ENCODE data around the gene NLRP3. TPM values are rescaled to one million over a fixed set of nuclear protein-coding genes. Genes with fewer than 3 reads are reported as not detected.
"Not testable (repeated sequence)": the region's sequence is repeated elsewhere in the genome, so short reads cannot be mapped to it uniquely, and the experiment has no call there.

Gene NLRP3
- total RNA-seq, 4 donors from 2014 or later = 0.75 to 1.7 (median 0.82) TPM; not detected in 1

- 73 to 80% methylated on average over 5 of the region's 5 CpGs for WGBS, 2 donors (ENCODE audit: low coverage in 1 of 2)
- DNase-seq = no peak
- intact Hi-C loops (cut with DNase I; ENCODE audit: low total_unique reads) = no loop called here
Measured at GRCh38 chr1:247387565-247387964, 28.4 kb upstream of the NLRP3 start.

DNA sequence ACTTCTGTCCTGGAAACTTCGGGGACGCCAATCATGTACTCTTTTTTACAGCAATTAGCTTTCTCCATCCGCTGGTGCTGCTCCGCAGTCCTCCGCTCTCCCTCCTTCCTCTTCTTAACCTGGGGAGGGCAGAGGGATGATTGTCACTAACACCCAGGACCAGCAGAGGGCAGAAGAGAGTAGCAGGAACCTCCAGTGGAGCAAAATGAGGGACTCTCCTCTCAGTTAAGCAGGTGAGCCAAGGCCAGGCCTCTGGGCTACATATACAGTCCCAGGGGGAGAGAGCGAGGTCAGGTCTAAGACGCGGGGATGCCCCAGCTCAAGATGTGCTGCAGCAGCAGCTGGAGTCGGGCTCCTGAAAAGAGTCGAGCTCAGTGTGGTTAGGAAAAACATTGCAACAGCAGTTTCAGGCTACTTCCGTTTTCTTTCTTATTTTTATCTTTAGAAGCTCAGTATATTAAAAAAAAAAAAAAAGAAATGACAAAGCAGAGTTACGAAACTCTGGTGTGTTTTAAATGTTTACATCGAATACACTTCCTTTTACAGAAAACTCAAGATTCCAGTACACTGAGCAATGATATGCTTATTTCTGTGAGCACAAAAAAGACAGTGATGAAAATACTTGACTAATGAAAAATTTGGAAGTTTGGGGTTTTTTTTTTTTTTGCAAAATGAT, 25.7 kb upstream of the NLRP3 start:
- Histone ChIP-seq H3K4me3 (peak overlapping the region in 1 of 4 donors; percentile 29), H3K9me3 (no peaks in the 10 kb centered on the region), H3K36me3 (no peaks in the 10 kb centered on the region), H3K4me1 (peaks cover 0 to 8% (median 2%) of the 10 kb centered on the region in 4 donors), H3K27ac (peak overlapping the region in 3 of 4 donors; percentile 44 to 59 (median 55)), H3K27me3 (no peaks in the 10 kb centered on the region)
- 8% methylated on average over 10 to 13 of the region's 13 CpGs for WGBS, 2 donors (ENCODE audit: low coverage in 1 of 2)
- intact Hi-C loops (cut with DNase I; ENCODE audit: low total_unique reads) = loop anchor here (5.0 kb wide), 1 partner anchor 97 kb away; no protein-coding TSS in a partner anchor
- TF ChIP-seq EP300 (IDR thresholded peaks at IDR 0.05; ENCODE audit: low read depth) (no peak), POLR2A (IDR thresholded peaks at IDR 0.05) (no peak)
- TF ChIP-seq, protein P1, sequence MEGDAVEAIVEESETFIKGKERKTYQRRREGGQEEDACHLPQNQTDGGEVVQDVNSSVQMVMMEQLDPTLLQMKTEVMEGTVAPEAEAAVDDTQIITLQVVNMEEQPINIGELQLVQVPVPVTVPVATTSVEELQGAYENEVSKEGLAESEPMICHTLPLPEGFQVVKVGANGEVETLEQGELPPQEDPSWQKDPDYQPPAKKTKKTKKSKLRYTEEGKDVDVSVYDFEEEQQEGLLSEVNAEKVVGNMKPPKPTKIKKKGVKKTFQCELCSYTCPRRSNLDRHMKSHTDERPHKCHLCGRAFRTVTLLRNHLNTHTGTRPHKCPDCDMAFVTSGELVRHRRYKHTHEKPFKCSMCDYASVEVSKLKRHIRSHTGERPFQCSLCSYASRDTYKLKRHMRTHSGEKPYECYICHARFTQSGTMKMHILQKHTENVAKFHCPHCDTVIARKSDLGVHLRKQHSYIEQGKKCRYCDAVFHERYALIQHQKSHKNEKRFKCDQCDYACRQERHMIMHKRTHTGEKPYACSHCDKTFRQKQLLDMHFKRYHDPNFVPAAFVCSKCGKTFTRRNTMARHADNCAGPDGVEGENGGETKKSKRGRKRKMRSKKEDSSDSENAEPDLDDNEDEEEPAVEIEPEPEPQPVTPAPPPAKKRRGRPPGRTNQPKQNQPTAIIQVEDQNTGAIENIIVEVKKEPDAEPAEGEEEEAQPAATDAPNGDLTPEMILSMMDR (IDR thresholded peaks at IDR 0.05) = peak; percentile 86 to 89 (median 88)
- peak; percentile 87 for DNase-seq
- in situ Hi-C loops (cut with MboI; ENCODE audit: low pct_ligation_motif_present in 1 of 4, low pct_unique_long_range_greater_than_20kb in 1 of 4, low sequenced_read_pairs in 3 of 4) = loop anchor here in 2 of 4 donors (10.0 to 25.0 kb wide), 2 partner anchors 95 to 97 kb away; no protein-coding TSS in a partner anchor

More at GRCh38 chr1:247387565-247387964, 28.4 kb upstream of the NLRP3 start:
- H3K36me3 ChIP-seq = no peaks in the 10 kb centered on the region
- no peak overlapping the region for H3K4me3 ChIP-seq
- in situ Hi-C loops (cut with MboI; ENCODE audit: low pct_ligation_motif_present in 1 of 4, low pct_unique_long_range_greater_than_20kb in 1 of 4, low sequenced_read_pairs in 3 of 4) = loop anchor here in 2 of 4 donors (5.0 to 25.0 kb wide), 3 partner anchors 100 to 187 kb away; no protein-coding TSS in a partner anchor
- TF ChIP-seq EP300 (IDR thresholded peaks at IDR 0.05; ENCODE audit: low read depth) = no peak
- no peak overlapping the region for H3K27ac ChIP-seq
- no peaks in the 10 kb centered on the region for H3K27me3 ChIP-seq
- H3K4me1 ChIP-seq = peaks cover 0 to 8% (median 2%) of the 10 kb centered on the region in 4 donors
- no peaks in the 10 kb centered on the region for H3K9me3 ChIP-seq

- no peaks in the 10 kb centered on the region for H3K9me3 ChIP-seq
- no peaks in the 10 kb centered on the region for H3K36me3 ChIP-seq
- in situ Hi-C loops (cut with MboI; ENCODE audit: low pct_ligation_motif_present in 1 of 4, low pct_unique_long_range_greater_than_20kb in 1 of 4, low sequenced_read_pairs in 3 of 4) (loop anchor here in 2 of 4 donors (10.0 to 25.0 kb wide), 2 partner anchors 94 to 96 kb away; no protein-coding TSS in a partner anchor), intact Hi-C loops (cut with DNase I; ENCODE audit: low total_unique reads) (loop anchor here (5.0 kb wide), 1 partner anchor 96 kb away; no protein-coding TSS in a partner anchor)
- 95% methylated on average over 4 of the region's 4 CpGs; no CpG with 5 or more reads in 1 of the 2 donors for WGBS, 2 donors (ENCODE audit: low coverage in 1 of 2)
- no peak for TF ChIP-seq EP300 (IDR thresholded peaks at IDR 0.05; ENCODE audit: low read depth)
- no peak for TF ChIP-seq POLR2AphosphoS5 (IDR thresholded peaks at IDR 0.05)
- no peak for TF ChIP-seq POLR2A (IDR thresholded peaks at IDR 0.05)
- TF ChIP-seq, protein P1 (IDR thresholded peaks at IDR 0.05) = no peak
- H3K27ac ChIP-seq = peak overlapping the region in 1 of 4 donors; percentile 59
- no peak for DNase-seq
- H3K4me1 ChIP-seq = peaks cover 0 to 8% (median 2%) of the 10 kb centered on the region in 4 donors
- no peaks in the 10 kb centered on the region for H3K27me3 ChIP-seq
- H3K4me3 ChIP-seq = no peak overlapping the region
Measured at GRCh38 chr1:247390996-247391395, 25.0 kb upstream of the NLRP3 start.

- Histone ChIP-seq H3K27ac (no peak overlapping the region), H3K36me3 (no peaks in the 10 kb centered on the region), H3K4me1 (peaks cover 0 to 8% (median 2%) of the 10 kb centered on the region in 4 donors), H3K4me3 (no peak overlapping the region), H3K9me3 (no peaks in the 10 kb centered on the region), H3K27me3 (no peaks in the 10 kb centered on the region)
- 97% methylated on average over 1 of the region's 1 CpG; no CpG with 5 or more reads in 1 of the 2 donors for WGBS, 2 donors (ENCODE audit: low coverage in 1 of 2)
- TF ChIP-seq, protein P1 (IDR thresholded peaks at IDR 0.05) = no peak
- no peak for DNase-seq
- intact Hi-C loops (cut with DNase I; ENCODE audit: low total_unique reads) (loop anchor here (5.0 kb wide), 1 partner anchor 95 kb away; no protein-coding TSS in a partner anchor), in situ Hi-C loops (cut with MboI; ENCODE audit: low pct_ligation_motif_present in 1 of 4, low pct_unique_long_range_greater_than_20kb in 1 of 4, low sequenced_read_pairs in 3 of 4) (loop anchor here in 2 of 4 donors (10.0 to 25.0 kb wide), 2 partner anchors 93 to 95 kb away; no protein-coding TSS in a partner anchor)
Measured at GRCh38 chr1:247392088-247392487, 23.9 kb upstream of the NLRP3 start.

DNA sequence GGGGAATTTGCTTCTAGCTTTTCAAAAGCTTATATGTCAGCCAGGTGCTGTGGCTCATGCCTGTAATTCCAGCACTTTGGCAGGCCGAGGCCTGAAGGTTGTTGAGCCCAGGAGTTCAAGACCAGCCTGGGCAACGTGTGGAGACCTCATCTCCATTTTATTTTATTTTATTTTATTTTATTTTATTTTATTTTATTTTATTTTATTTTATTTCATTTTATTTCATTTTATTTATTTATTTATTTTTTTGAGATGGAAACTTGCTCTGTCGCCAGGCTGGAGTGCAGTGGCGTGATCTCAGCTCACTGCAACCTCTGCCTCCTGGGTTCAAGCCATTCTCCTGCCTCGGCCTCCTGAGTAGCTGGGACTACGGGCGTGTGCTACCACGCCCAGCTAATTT, 20.9 kb upstream of the NLRP3 start:
- H3K27ac ChIP-seq; H3K4me1 ChIP-seq; DNase-seq; H3K27me3 ChIP-seq; intact Hi-C loops (cut with DNase I; ENCODE audit: low total_unique reads); H3K9me3 ChIP-seq; H3K4me3 ChIP-seq; H3K36me3 ChIP-seq: not testable (repeated sequence)
- in situ Hi-C loops (cut with MboI; ENCODE audit: low pct_ligation_motif_present in 1 of 4, low pct_unique_long_range_greater_than_20kb in 1 of 4, low sequenced_read_pairs in 3 of 4) = loop anchor here in 2 of 4 donors (10.0 to 25.0 kb wide), 2 partner anchors 90 to 92 kb away; no protein-coding TSS in a partner anchor
- 81 to 93% methylated on average over 3 to 8 of the region's 8 CpGs for WGBS, 2 donors (ENCODE audit: low coverage in 1 of 2)
